Esophagus squamous epithelium (tissue), 4 donors: Measurements from ENCODE around the gene ZNF543.

Experiments
- CTCF ChIP-seq, 6 experiments: fragments of 450-650 bp in 4 of 6; fragments of 200-600 bp in 2 of 6; sonication (generic) in 2 of 6; IDR thresholded peaks; one replicate each; pipeline ENCODE4 v1.5.1; 2016 to 2019; ENCODE audit warnings: antibody characterized with exemption in 6 of 6, mild to moderate bottlenecking in 4 of 6, moderate library complexity in 4 of 6
- POLR2A ChIP-seq, 4 donors: fragments of 450-650 bp; IDR thresholded peaks; one replicate each; pipeline ENCODE4 v1.6.1; 2017; ENCODE audit warnings: antibody characterized with exemption in 4 of 4, mild to moderate bottlenecking in 4 of 4, moderate library complexity in 3 of 4

GRCh38 chr19:57321751-57322150 is 1.5 kb downstream of the ZNF543 start:
- TF ChIP-seq POLR2A (IDR thresholded peaks at IDR 0.05) = no peak
- TF ChIP-seq CTCF (IDR thresholded peaks at IDR 0.05) = no peak
